ENCODE data around the gene NTSR1.

The NTSR1 gene

GRCh38 chr20:62738025-62738881 is 29.6 kb downstream of the NTSR1 start:
- Mint-ChIP-seq H3K9me3 (no peaks in the 10 kb centered on the region), H3K4me1 (ENCODE audit: low read depth) (peaks cover 53% of the 10 kb centered on the region), H3K27me3 (no peaks in the 10 kb centered on the region), H3K4me3 (no peak overlapping the region), H3K27ac (no peak overlapping the region), H3K36me3 (ENCODE audit: low read depth) (no peaks in the 10 kb centered on the region)
- peak; percentile 26 for DNase-seq

- no peak for DNase-seq
- no peaks in the 10 kb centered on the region for H3K27me3 Mint-ChIP-seq
- no peaks in the 10 kb centered on the region for H3K36me3 Mint-ChIP-seq (ENCODE audit: low read depth)
- H3K4me3 Mint-ChIP-seq, result peak overlapping the region; percentile 29
- no peaks in the 10 kb centered on the region for H3K9me3 Mint-ChIP-seq
- no peak overlapping the region for H3K27ac Mint-ChIP-seq
- peaks cover 56% of the 10 kb centered on the region for H3K4me1 Mint-ChIP-seq (ENCODE audit: low read depth)
These were observed 30.4 kb downstream of the NTSR1 start for GRCh38 chr20:62739067-62739466.

GRCh38 chr20:62739581-62740285 is 31.1 kb downstream of the NTSR1 start:
- peaks cover 56% of the 10 kb centered on the region for H3K4me1 Mint-ChIP-seq (ENCODE audit: low read depth)

GRCh38 chr20:62740286-62741141 is 31.9 kb downstream of the NTSR1 start:
- peaks cover 57% of the 10 kb centered on the region for H3K4me1 Mint-ChIP-seq (ENCODE audit: low read depth)
- H3K27ac Mint-ChIP-seq, result peak overlapping the region; percentile 89
- DNase-seq, result peak; percentile 80
- H3K27me3 Mint-ChIP-seq, result no peaks in the 10 kb centered on the region
- no peaks in the 10 kb centered on the region for H3K36me3 Mint-ChIP-seq (ENCODE audit: low read depth)
- H3K4me3 Mint-ChIP-seq, result peak overlapping the region; percentile 64
- no peaks in the 10 kb centered on the region for H3K9me3 Mint-ChIP-seq

More at GRCh38 chr20:62739581-62740285, 31.1 kb downstream of the NTSR1 start:
- no peaks in the 10 kb centered on the region for H3K27me3 Mint-ChIP-seq
- DNase-seq, result peak; percentile 65
- H3K9me3 Mint-ChIP-seq, result no peaks in the 10 kb centered on the region
- H3K36me3 Mint-ChIP-seq (ENCODE audit: low read depth), result no peaks in the 10 kb centered on the region
- H3K4me3 Mint-ChIP-seq, result peak overlapping the region; percentile 64
- H3K27ac Mint-ChIP-seq, result peak overlapping the region; percentile 89

- no peaks in the 10 kb centered on the region for H3K9me3 Mint-ChIP-seq
These were observed 32.6 kb downstream of the NTSR1 start for GRCh38 chr20:62741191-62741691.

GRCh38 chr20:62741701-62742491 is 33.3 kb downstream of the NTSR1 start:
- DNase-seq, result no peak
- Mint-ChIP-seq H3K9me3 (no peaks in the 10 kb centered on the region), H3K27me3 (no peaks in the 10 kb centered on the region), H3K27ac (no peak overlapping the region), H3K4me3 (no peak overlapping the region), H3K4me1 (ENCODE audit: low read depth) (peaks cover 52% of the 10 kb centered on the region), H3K36me3 (ENCODE audit: low read depth) (no peaks in the 10 kb centered on the region)

More at GRCh38 chr20:62741191-62741691, 32.6 kb downstream of the NTSR1 start:
- Mint-ChIP-seq H3K27ac (no peak overlapping the region), H3K4me3 (no peak overlapping the region), H3K36me3 (ENCODE audit: low read depth) (no peaks in the 10 kb centered on the region), H3K4me1 (ENCODE audit: low read depth) (peaks cover 56% of the 10 kb centered on the region), H3K27me3 (no peaks in the 10 kb centered on the region)
- DNase-seq, result no peak

GRCh38 chr20:62742550-62742949 is 33.9 kb downstream of the NTSR1 start:
- DNase-seq, result peak; percentile 29
- H3K36me3 Mint-ChIP-seq (ENCODE audit: low read depth), result no peaks in the 10 kb centered on the region
- no peaks in the 10 kb centered on the region for H3K9me3 Mint-ChIP-seq
- no peak overlapping the region for H3K27ac Mint-ChIP-seq
- no peaks in the 10 kb centered on the region for H3K27me3 Mint-ChIP-seq
- H3K4me3 Mint-ChIP-seq, result no peak overlapping the region
- peaks cover 52% of the 10 kb centered on the region for H3K4me1 Mint-ChIP-seq (ENCODE audit: low read depth)

- Mint-ChIP-seq H3K27ac (no peak overlapping the region), H3K9me3 (no peaks in the 10 kb centered on the region), H3K36me3 (ENCODE audit: low read depth) (no peaks in the 10 kb centered on the region), H3K4me1 (ENCODE audit: low read depth) (peaks cover 52% of the 10 kb centered on the region), H3K27me3 (no peaks in the 10 kb centered on the region), H3K4me3 (no peak overlapping the region)
- peak; percentile 25 for DNase-seq
These were observed 34.5 kb downstream of the NTSR1 start for GRCh38 chr20:62742979-62743776.

- H3K4me3 Mint-ChIP-seq, result no peak overlapping the region
- peak; percentile 17 for DNase-seq
- no peak overlapping the region for H3K27ac Mint-ChIP-seq
- H3K27me3 Mint-ChIP-seq, result no peaks in the 10 kb centered on the region
- peaks cover 46% of the 10 kb centered on the region for H3K4me1 Mint-ChIP-seq (ENCODE audit: low read depth)
- no peaks in the 10 kb centered on the region for H3K36me3 Mint-ChIP-seq (ENCODE audit: low read depth)
- no peaks in the 10 kb centered on the region for H3K9me3 Mint-ChIP-seq
These were observed 35.2 kb downstream of the NTSR1 start for GRCh38 chr20:62743777-62744317.

- Mint-ChIP-seq H3K27me3 (no peaks in the 10 kb centered on the region), H3K9me3 (no peaks in the 10 kb centered on the region), H3K36me3 (ENCODE audit: low read depth) (no peaks in the 10 kb centered on the region), H3K4me3 (no peak overlapping the region), H3K27ac (no peak overlapping the region), H3K4me1 (ENCODE audit: low read depth) (peaks cover 37% of the 10 kb centered on the region)
- DNase-seq, result no peak
These were observed 36.1 kb downstream of the NTSR1 start for GRCh38 chr20:62744741-62745191.

GRCh38 chr20:62745279-62745951 is 36.8 kb downstream of the NTSR1 start:
- Mint-ChIP-seq H3K4me1 (ENCODE audit: low read depth) (peaks cover 30% of the 10 kb centered on the region), H3K36me3 (ENCODE audit: low read depth) (no peaks in the 10 kb centered on the region), H3K4me3 (no peak overlapping the region), H3K27me3 (peaks cover 3% of the 10 kb centered on the region), H3K27ac (no peak overlapping the region), H3K9me3 (no peaks in the 10 kb centered on the region)
- DNase-seq, result no peak

GRCh38 chr20:62745952-62746288 is 37.3 kb downstream of the NTSR1 start:
- Mint-ChIP-seq H3K4me1 (ENCODE audit: low read depth) (peaks cover 27% of the 10 kb centered on the region), H3K27me3 (peaks cover 3% of the 10 kb centered on the region), H3K36me3 (ENCODE audit: low read depth) (no peaks in the 10 kb centered on the region), H3K27ac (no peak overlapping the region), H3K4me3 (no peak overlapping the region), H3K9me3 (no peaks in the 10 kb centered on the region)
- no peak for DNase-seq
